GM23248 (cell line): Measurements from ENCODE around the gene EAF2.

ENCODE experiments used
- EZH2 ChIP-seq: fragments of 200-600 bp; sonication (generic); IDR thresholded peaks from 2 replicates; pipeline ENCODE4 v1.6.1; 2018; ENCODE audit warnings: antibody characterized with exemption, mild to moderate bottlenecking; ENCODE audit not compliant: insufficient read depth, poor library complexity, severe bottlenecking
- EZH2phosphoT487 ChIP-seq: fragments of 200-600 bp; sonication (generic); IDR thresholded peaks from 2 replicates; pipeline ENCODE4 v1.6.1; 2018; ENCODE audit warnings: antibody characterized with exemption, moderate library complexity, mild to moderate bottlenecking, low read depth; ENCODE audit not compliant: insufficient read depth

DNA sequence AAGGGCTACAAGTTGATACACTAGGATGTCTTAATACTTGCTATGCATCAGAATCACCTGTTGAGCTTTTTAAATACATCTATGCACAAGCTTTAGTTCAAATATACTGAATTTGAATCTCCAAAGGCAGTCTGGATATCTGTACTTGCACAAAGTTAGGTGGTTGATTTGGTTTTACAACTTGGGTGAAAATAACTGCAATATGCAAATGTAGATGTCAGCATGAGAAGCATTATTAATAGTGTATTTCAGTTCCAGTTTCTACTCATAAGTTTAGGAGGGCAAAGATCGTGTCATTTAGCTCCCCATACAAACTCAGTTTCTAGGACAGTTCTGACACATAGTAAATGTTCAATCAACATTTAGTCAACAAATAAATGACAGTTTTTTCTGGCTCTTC lies 25.8 kb upstream of the EAF2 start:
- no peak for TF ChIP-seq EZH2
- TF ChIP-seq EZH2phosphoT487, result no peak
